ENCODE data around the gene HELZ2.
A peak's percentile ranks its signal among the peaks of the same experiment; 100 is the strongest.

HELZ2 gene

GRCh38 chr20:63598479-63599395, 24.7 kb upstream of the HELZ2 start:
- no peak for DNase-seq (ENCODE audit: low read depth)

DNA sequence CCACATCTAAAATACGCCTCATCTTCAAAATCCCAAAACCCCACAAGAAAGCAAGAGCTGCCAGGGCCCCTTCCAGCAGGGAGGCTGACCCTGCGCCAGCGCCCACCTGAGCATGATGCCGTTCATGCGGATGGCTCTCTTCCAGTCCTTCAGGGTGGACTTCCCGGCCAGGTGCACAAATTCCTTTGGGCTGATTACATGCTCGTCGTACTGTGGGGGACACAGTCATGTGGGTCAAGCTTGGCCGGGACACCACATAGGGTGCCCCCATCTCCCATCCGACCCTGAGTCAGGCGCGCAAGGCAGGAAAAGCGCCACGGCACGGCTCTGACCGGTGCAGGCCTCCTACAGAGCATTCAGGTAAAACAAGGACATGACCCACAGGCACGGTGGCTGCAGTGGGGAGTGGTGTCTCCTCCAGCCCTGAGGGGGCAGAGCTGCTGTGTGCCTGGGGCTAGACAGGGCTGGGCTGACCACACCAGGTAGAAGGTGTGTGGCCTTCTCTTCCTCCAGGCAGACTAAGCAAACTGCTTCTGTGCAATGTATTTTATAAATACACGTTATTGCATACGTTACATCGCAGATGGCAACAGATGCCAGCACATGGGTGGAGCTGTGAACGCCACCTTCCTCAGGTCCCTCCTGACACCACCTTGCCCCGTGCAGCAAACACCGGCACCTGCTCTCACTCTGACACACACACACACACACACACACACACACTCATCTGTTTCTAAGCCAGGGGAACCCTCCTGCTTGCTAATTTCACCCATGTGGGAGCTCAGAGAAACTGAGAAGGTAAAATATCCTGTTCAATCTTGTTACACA, 23.8 kb upstream of the HELZ2 start:
- no peak for DNase-seq (ENCODE audit: low read depth)

GRCh38 chr20:63596423-63596822, 22.4 kb upstream of the HELZ2 start:
- no peak for DNase-seq (ENCODE audit: low read depth)

- no peak for DNase-seq (ENCODE audit: low read depth)
These were observed 21.5 kb upstream of the HELZ2 start for GRCh38 chr20:63595416-63596127.

- peak; percentile 68 for DNase-seq (ENCODE audit: low read depth)
These were observed 20.1 kb upstream of the HELZ2 start for GRCh38 chr20:63594043-63594561.

DNA sequence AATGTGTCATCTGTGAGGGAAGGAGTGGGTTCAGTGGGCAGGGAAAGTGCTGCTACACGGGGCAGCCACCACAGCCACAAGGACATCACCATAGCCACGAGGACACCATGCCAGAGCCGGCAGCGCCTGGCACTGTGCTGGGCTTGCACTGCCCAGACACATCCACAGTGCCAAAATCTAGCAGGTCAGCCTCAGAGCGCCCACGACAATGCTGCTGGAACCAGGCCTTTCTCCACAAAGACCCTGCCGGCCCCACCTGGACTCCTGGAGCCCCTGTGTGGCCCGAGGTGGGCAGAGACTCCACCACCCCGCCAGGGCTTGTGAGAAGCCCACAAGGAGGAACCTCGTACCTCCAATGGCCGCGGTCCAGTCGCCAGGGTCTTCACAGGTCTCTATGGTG, 18.6 kb upstream of the HELZ2 start:
- DNase-seq (ENCODE audit: low read depth), result no peak

- DNase-seq (ENCODE audit: low read depth), result no peak
These were observed 17.8 kb upstream of the HELZ2 start for GRCh38 chr20:63591786-63592355.

GRCh38 chr20:63591147-63591533, 17.1 kb upstream of the HELZ2 start:
- DNase-seq (ENCODE audit: low read depth), result no peak

DNA sequence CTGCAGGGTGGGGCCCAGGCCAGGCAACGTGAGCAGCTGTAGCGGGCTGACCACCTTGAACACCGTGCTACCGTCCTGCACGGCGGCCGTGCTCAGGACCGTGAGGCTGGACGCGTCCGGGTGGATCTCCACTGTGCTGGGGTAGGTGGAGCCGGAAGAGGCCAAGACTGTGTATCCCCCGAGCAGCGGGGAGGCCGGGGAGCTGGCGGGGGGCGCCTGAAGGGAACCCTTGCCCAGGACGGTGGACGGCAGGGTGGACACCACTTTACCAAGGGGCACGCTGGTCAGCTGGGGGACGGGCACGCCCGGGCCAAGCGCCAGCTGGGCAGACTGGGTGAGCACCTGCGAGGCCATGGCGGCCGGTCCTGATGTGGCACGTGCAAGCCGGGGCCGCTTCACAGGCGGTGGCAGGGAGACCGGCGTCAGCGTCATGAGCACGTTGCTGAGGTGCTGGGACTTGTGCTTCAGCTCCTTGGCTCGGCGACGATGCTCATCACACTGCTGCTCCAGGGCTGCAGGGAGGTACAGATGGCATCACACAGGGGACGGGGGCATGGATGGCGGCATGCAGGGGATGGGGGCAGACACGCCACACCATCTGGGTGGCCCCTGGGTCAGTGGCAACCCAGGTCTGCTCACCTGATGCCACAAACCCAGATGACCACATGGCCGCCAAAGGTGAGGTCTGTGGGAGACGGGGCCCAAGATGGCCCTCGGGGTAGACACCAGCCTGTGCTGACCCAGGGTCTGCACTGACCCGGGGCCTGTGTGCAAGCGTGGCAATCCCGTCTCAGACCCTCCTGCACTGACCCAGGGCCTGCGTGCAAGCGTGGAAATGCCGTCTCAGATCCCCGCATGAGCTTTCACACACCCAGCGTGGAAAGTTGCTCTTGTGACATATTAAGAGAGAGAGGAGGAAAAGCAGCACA, 16.4 kb upstream of the HELZ2 start:
- no peak for DNase-seq (ENCODE audit: low read depth)

GRCh38 chr20:63589261-63590217, 15.5 kb upstream of the HELZ2 start:
- DNase-seq (ENCODE audit: low read depth), result no peak

GRCh38 chr20:63588641-63589041, 14.6 kb upstream of the HELZ2 start:
- no peak for DNase-seq (ENCODE audit: low read depth)

DNA sequence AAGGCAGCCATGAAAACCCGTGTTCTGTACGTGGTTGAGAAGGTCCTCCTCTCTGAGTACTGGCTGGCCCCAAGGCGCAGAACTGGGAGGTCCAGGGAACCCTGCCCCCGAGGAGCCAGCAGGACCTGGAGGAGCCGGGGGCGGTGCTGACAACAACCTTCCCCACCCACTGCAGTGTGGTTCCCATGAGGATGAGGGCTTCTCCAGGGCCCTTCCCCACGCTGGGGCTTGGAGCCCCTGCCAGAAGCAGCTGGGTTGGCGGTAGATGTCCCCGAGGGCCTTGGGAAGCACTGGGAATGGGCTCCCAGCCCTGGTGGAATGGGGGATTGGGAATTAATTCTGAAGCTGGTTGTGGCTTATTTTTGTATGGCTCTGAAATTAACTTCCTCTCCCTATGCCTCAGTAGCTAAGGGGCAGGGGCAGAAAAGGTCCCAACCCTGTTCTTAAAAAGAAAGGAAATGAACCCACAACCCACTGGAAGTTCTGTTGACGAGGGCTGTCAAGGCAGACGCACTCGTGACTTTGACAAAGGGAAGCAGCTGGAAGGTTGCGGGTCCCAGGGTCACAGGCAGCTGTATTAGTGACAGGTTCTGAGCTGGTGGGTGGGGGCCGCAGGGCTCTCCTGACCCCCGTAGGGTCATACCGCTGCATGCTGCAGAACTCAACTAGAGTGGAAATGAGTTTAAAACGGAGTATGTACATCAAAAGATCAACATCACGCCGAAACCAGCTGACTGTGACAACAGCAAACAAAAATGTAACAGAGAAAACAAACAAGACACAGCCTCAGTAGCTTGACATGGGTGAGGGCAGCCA, 13.9 kb upstream of the HELZ2 start:
- DNase-seq (ENCODE audit: low read depth), result no peak

- DNase-seq (ENCODE audit: low read depth), result no peak
These were observed 13.2 kb upstream of the HELZ2 start for GRCh38 chr20:63587256-63587655.

- no peak for DNase-seq (ENCODE audit: low read depth)
These were observed 12.8 kb upstream of the HELZ2 start for GRCh38 chr20:63586797-63587196.

GRCh38 chr20:63585616-63586565, 11.9 kb upstream of the HELZ2 start:
- DNase-seq (ENCODE audit: low read depth), result no peak

DNA sequence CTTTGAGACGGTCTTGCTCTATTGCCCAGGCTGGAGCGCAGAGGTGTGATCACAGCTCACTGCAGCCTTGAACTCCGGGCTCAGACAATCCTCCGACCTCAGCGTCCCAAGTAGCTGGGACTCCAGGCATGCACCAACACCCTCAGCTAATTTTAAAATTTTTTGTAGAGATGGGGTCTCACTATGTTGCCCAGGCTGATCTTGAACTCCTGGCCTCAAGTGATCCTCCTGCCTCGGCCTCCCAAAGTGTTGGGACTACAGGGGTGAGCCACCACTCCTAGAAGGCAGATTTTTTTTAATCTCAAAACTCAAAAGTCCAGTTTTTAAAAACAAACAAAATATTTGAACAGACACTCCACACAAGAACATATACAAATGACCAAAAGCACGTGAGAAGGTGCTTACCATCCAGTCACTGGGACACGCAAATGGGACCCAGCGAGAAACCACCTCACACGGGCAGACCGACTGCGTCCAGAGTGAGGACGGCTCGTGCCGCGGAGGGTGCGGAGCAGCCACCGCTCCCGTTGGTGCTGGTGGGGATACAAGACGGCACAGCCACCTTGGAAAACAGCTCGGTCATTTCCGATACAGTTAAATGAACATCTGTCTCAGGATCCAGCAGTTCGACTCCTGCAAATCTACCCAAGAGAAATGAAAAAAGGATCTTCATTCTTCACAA, 8.5 kb upstream of the HELZ2 start:
- no peak for DNase-seq (ENCODE audit: low read depth)

Measured in HS-5 (cell line).